HG03439 (cell line): ENCODE results near the gene LTA.
"Not testable (repeated sequence)": the region's sequence is repeated elsewhere in the genome, so short reads cannot be mapped to it uniquely, and the experiment has no call there.

Experiments
- ATAC-seq: cut with Tn5 transposase; IDR thresholded peaks from one replicate; pipeline ENCODE4 v1.9.1; 2021; ENCODE audit warnings: mild to moderate bottlenecking, moderate library complexity; ENCODE audit not compliant: unreplicated experiment

The LTA gene

GRCh38 chr6:31586008-31586407, 13.9 kb downstream of the LTA start, which contains the start of gene LST1:
LST1 (plus strand) TSS chr6:31586277; CDS start chr6:31587300, 1,023 bp downstream.
- ATAC-seq = no peak

DNA sequence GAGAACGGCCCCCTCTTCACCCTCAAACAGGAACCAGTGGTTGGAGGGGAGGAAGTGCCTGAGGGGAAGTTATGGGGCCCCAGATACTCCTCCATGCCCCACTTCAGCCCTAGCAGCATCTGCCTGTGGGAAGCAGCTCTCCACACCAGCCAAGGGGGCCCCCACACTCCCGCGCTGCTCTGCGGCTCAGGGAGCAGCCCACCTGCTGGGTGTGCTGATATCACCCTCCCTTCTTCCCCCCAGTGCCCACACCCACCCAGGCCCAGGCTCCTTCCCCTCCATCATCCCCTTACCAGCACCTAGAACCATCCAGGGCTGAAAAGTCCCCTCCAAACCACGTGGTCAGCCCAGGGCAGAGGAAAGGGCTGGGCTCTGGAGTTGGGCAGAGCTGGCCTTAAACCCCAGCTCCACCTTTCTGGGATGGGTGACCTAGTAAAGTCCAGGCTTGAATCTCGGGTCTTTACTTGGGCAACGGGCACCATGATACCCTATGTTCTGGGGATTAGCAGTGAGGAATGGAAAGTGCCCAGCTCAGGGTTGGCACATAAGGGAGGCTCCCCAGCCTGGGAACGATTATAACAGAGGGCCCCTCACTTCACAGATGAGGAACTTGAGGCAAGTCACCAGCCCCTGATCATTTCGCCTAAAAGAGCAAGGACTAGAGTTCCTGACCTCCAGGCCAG, 14.7 kb downstream of the LTA start:
- ATAC-seq = no peak

GRCh38 chr6:31587791-31588777, 16.0 kb downstream of the LTA start:
- no peak for ATAC-seq

GRCh38 chr6:31588871-31589650, 17.0 kb downstream of the LTA start:
- ATAC-seq = no peak

- not testable (repeated sequence) for ATAC-seq
These were observed 18.6 kb downstream of the LTA start for GRCh38 chr6:31590691-31591090.

GRCh38 chr6:31592396-31592771, 20.3 kb downstream of the LTA start:
- ATAC-seq = no peak

DNA sequence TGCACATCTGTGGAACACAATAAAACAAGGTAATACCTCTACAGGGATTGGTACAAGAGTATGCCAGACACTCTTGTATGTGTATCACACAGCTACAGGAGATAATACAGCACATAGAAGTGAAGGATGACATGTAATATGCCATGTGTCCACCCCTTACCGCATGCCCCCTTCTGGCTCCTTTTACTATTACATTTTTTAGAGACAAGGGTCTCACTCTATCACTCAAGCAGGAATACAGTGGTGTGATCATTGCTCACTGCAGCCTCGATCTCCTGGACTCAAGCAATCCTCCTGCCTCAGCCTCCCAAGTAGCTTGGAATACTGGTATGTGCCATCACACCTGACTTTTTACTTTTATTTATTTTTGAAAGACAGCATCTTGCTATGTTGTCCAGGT, 24.9 kb downstream of the LTA start:
- ATAC-seq = no peak

DNA sequence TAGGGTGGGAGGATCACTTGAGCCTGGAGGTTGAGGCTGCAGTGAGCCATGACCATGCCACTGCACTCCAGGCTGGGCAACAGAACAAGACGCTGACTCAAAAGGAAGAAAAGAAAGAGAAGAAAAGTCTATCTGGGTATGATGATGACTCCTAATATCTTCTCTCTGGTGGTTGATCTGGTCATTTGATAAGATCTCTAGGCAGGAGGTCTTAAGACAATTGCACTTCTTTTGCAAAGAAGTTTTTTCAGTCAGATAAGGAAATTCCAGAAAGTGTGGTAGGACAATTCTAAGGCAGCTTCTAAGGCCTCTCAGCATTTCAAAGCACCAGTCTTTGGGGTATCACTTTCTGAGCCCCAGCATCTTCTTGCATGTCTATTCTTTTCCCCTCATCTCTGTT, 35.2 kb downstream of the LTA start:
- no peak for ATAC-seq

- no peak for ATAC-seq
These were observed 37.7 kb downstream of the LTA start for GRCh38 chr6:31609519-31610406.

- ATAC-seq = no peak
These were observed 38.9 kb downstream of the LTA start for GRCh38 chr6:31610968-31611367.

GRCh38 chr6:31614075-31614619, 42.1 kb downstream of the LTA start:
- no peak for ATAC-seq

DNA sequence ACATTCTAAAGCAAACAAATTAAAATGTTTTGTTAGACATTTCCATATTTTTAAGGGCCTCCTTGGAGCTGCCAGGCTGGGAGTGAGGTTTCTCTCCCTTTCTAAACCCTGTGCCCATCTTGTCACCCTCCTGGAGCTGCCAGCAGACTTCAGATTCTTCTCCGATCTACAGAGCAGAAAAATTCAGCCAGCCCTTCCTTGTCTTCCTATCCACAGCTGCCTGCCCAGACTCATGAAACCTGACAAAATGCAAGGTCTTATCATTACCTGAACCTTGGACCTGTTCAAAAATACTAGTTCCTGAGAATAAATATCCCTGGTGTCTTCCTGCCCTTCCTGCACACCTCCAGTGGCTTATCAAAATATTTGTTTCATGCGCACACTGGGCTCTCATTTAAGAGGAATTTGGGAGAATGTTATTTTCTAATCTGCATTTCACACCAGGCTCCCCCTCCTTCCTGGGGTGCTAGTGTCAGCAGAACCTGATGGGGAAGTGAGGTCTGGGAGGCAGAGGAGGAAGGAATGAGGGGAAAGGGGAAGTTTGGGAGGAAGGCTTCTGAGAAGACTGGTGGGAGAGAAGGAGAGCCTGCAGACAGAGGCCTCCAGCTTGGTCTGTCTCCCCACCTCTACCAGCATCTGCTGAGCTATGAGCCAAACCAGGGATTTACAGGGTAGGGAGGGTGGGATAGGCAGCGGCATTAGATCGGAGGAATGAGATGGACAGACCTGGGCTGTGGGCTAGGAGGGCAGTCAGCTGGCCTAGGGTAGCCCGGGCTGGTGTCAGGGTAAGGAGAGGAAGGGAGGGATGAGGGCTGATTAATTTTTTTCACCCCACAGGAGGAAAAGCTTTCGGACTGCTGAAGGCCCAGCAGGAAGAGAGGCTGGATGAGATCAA, 42.8 kb downstream of the LTA start, which contains the start of gene AIF1:
Gene AIF1, plus strand, starts transcription at position 551 of the 895 bp plus-strand sequence. Its CDS starts 96 bp downstream, at position 647.
- no peak for ATAC-seq

- ATAC-seq = no peak
These were observed 43.7 kb downstream of the LTA start for GRCh38 chr6:31615748-31616147.

DNA sequence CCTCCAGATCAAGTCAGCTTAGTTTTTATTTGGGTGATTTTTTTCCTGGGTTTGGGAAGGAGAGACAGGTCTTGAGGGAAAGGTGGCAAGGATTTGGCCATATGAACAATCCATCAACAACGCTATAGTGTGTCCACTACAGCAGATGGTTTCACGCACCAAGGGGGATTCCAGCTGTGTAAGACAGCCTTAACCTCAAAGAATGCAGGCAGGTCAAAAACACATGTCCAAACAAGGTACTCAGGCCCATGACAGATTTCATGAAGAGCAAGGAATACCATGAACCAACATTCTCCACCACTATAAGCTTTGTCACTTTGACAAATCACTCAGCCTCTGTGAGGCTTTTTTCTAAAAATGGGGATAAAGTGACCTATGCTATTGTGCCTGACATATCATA, 44.9 kb downstream of the LTA start:
- no peak for ATAC-seq

- ATAC-seq = peak; percentile 86
These were observed 47.9 kb downstream of the LTA start for GRCh38 chr6:31619805-31620585.

DNA sequence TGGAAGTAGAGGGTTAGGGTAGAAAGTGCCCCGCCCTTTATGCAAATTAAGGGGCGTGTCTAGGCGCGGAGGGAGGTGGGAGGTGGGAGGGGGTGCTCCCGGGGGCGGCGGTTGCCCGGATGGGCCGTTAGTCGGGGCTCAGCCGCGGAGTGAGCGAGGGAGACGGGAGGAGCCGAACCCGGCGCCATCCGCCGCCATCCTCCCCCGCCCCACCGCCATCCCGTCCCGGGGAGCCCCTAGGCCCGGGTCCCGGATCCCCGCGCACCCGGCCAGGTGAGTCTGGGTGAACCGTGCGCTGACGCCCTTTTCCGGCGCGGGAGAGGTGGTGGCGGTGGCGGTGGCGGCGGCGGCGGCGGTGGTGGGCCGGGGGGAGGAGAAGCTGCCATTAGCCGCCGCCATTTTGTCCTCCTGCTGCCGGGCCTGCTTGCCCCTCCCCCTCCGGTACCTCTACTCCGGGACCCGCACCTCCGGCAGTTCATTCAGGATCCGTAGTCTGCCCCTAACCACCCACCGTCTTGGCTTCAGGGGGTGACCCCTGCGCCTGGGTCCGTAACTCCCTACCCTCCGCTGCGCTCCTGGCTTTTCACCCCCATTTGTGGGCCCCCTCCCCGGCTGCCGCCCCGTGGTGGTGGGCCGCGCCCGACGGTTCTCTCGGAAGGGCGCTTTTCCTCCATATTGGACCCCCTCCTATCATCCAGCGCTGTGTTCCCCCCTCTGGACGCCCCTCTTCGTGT, 48.7 kb downstream of the LTA start, which contains the start of gene PRRC2A:
Gene PRRC2A, plus strand, starts transcription at position 130 of the 734 bp plus-strand sequence. CDS start 2,075 bp downstream, outside the sequence.
- ATAC-seq = peak; percentile 43

DNA sequence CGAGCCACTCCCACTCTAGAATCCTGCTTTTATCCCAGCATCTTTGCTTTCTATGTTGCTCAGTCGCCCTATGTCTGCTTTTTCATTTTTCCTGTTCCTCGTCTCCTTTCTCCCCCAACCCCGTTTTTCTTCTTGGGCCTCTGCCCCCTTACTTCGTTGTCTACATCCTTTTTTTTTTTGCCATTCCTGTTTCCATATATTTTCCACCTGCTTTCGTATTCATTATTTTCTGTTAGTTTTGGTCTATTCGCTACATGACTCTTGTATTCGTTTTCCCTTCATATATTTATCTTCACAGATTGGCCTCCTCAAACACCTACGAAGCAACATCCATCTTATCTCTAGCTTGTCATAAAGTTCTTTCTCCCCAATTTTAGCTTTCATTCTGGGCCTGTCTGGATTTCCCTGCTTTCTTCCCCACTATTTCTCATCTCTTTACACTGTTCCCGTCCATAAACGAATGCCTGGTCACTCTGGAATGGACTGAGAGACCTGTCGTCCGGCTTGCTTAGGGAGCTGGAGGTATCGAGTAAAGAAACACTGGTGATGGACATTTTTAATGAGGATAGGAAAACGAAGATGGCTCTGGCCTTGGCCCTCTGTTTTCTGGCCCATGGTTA, 49.3 kb downstream of the LTA start:
- no peak for ATAC-seq
